Measurements from ENCODE around the gene SAXO2. TPM values are rescaled to one million over a fixed set of nuclear protein-coding genes. Genes with fewer than 3 reads are reported as not detected.

SAXO2 gene
- total and polyA plus RNA-seq, 12 donors: 0.25 to 4.5 (median 2.7) TPM

Other genes with a start within 250 kb of the SAXO2 start
- 1 to 10 TPM; 1.3 to 5.0 (median 2.5) TPM for gene MEX3B, start 216.8 kb upstream of the SAXO2 start, total RNA-seq
- 1 to 10 TPM; 3.0 to 3.2 TPM for gene MEX3B, start 216.8 kb upstream of the SAXO2 start, polyA plus RNA-seq
- 10 to 100 TPM; 10.8 to 19.3 (median 14.2) TPM for gene EFL1, start 84 bp upstream of the SAXO2 start, total RNA-seq
- gene EFL1, start 84 bp upstream of the SAXO2 start, polyA plus RNA-seq: 1 to 10 TPM; 3.7 to 9.9 TPM
- gene GOLGA6L10, start 86.7 kb downstream of the SAXO2 start, total RNA-seq: 1 to 10 TPM in 2 of 10 donors, under 1 TPM in 8; 0.34 to 2.6 (median 0.62) TPM
- gene GOLGA6L10, start 86.7 kb downstream of the SAXO2 start, polyA plus RNA-seq: 1 to 10 TPM in 1 of 2 donors, under 1 TPM in 1; 0.58 to 5.3 TPM
- 1 to 10 TPM in 6 of 10 donors, under 1 TPM in 4; 0.66 to 1.6 (median 1.1) TPM for gene GOLGA6L9, start 167.0 kb downstream of the SAXO2 start, total RNA-seq
- gene GOLGA6L9, start 167.0 kb downstream of the SAXO2 start, polyA plus RNA-seq: 10 to 100 TPM in 1 of 2 donors, 1 to 10 TPM in 1; 1.4 to 33.6 TPM